ENCODE data around the gene EP400. TPM values are rescaled to one million over a fixed set of nuclear protein-coding genes. Genes with fewer than 3 reads are reported as not detected.

The EP400 gene
- total and polyA plus RNA-seq, 2 experiments from 2014 or later, result 10.3 to 12.3 TPM

GRCh38 chr12:131933387-131933786, 16.4 kb upstream of the EP400 start:
- Histone ChIP-seq H3K27me3 (no peaks in the 10 kb centered on the region), H3K79me2 (peaks cover 17% of the 10 kb centered on the region), H4K20me1 (ENCODE audit: insufficient read depth, poor library complexity, severe bottlenecking) (no peaks in the 10 kb centered on the region), H3K4me3 (no peak overlapping the region), H3K36me3 (replicated peaks; ENCODE audit: insufficient read depth, low read depth) (no peaks in the 10 kb centered on the region), H2AFZ (no peak overlapping the region), H3K27ac (no peak overlapping the region), H3K4me1 (ENCODE audit: insufficient read depth) (no peaks in the 10 kb centered on the region), H3K4me2 (no peak overlapping the region), H3K9me3 (ENCODE audit: low read depth) (no peaks in the 10 kb centered on the region), H3K9me2 (replicated peaks; ENCODE audit: insufficient read depth) (no peaks in the 10 kb centered on the region)
- WGBS (ENCODE audit: low lambda C conversion rate, missing lambda C conversion rate), result 96% methylated on average over 8 of the region's 8 CpGs
- no peak for DNase-seq (ENCODE audit: low spot score)
- TF ChIP-seq EZH2phosphoT487 (IDR thresholded peaks at IDR 0.05; ENCODE audit: low read depth, severe bottlenecking, unreplicated experiment) (no peak), CTCF (IDR thresholded peaks at IDR 0.05; ENCODE audit: poor library complexity) (no peak), EZH2 (IDR thresholded peaks at IDR 0.05; ENCODE audit: borderline replicate concordance) (no peak)

GRCh38 chr12:131934535-131934934, 15.2 kb upstream of the EP400 start:
- no peak for DNase-seq (ENCODE audit: low spot score)
- no peaks in the 10 kb centered on the region for H3K4me1 ChIP-seq (ENCODE audit: insufficient read depth)
- H3K36me3 ChIP-seq (replicated peaks; ENCODE audit: insufficient read depth, low read depth), result no peaks in the 10 kb centered on the region
- H3K4me3 ChIP-seq, result no peak overlapping the region
- H3K9me2 ChIP-seq (replicated peaks; ENCODE audit: insufficient read depth), result no peaks in the 10 kb centered on the region
- peaks cover 14% of the 10 kb centered on the region for H3K79me2 ChIP-seq
- no peaks in the 10 kb centered on the region for H3K9me3 ChIP-seq (ENCODE audit: low read depth)
- H4K20me1 ChIP-seq (ENCODE audit: insufficient read depth, poor library complexity, severe bottlenecking), result no peaks in the 10 kb centered on the region
- no peaks in the 10 kb centered on the region for H3K27me3 ChIP-seq
- H3K27ac ChIP-seq, result no peak overlapping the region
- 95% methylated on average over 11 of the region's 11 CpGs for WGBS (ENCODE audit: low lambda C conversion rate, missing lambda C conversion rate)
- no peak overlapping the region for H2AFZ ChIP-seq
- H3K4me2 ChIP-seq, result no peak overlapping the region
- TF ChIP-seq CTCF (IDR thresholded peaks at IDR 0.05; ENCODE audit: poor library complexity) (no peak), EZH2phosphoT487 (IDR thresholded peaks at IDR 0.05; ENCODE audit: low read depth, severe bottlenecking, unreplicated experiment) (no peak), EZH2 (IDR thresholded peaks at IDR 0.05; ENCODE audit: borderline replicate concordance) (no peak)

- no peaks in the 10 kb centered on the region for H4K20me1 ChIP-seq (ENCODE audit: insufficient read depth, poor library complexity, severe bottlenecking)
- H3K36me3 ChIP-seq (replicated peaks; ENCODE audit: insufficient read depth, low read depth), result no peaks in the 10 kb centered on the region
- no peak for DNase-seq (ENCODE audit: low spot score)
- H3K4me3 ChIP-seq, result no peak overlapping the region
- 82% methylated on average over 7 of the region's 7 CpGs for WGBS (ENCODE audit: low lambda C conversion rate, missing lambda C conversion rate)
- H3K9me3 ChIP-seq (ENCODE audit: low read depth), result no peaks in the 10 kb centered on the region
- H3K27me3 ChIP-seq, result no peaks in the 10 kb centered on the region
- no peak overlapping the region for H2AFZ ChIP-seq
- TF ChIP-seq EZH2 (IDR thresholded peaks at IDR 0.05; ENCODE audit: borderline replicate concordance) (no peak), EZH2phosphoT487 (IDR thresholded peaks at IDR 0.05; ENCODE audit: low read depth, severe bottlenecking, unreplicated experiment) (no peak), CTCF (IDR thresholded peaks at IDR 0.05; ENCODE audit: poor library complexity) (no peak)
- H3K79me2 ChIP-seq, result no peaks in the 10 kb centered on the region
- H3K9me2 ChIP-seq (replicated peaks; ENCODE audit: insufficient read depth), result no peaks in the 10 kb centered on the region
- no peaks in the 10 kb centered on the region for H3K4me1 ChIP-seq (ENCODE audit: insufficient read depth)
- H3K4me2 ChIP-seq, result no peak overlapping the region
- no peak overlapping the region for H3K27ac ChIP-seq
Observed at GRCh38 chr12:131938082-131938481, 11.7 kb upstream of the EP400 start.

GRCh38 chr12:131939007-131939406, 10.7 kb upstream of the EP400 start:
- Histone ChIP-seq H4K20me1 (ENCODE audit: insufficient read depth, poor library complexity, severe bottlenecking) (no peaks in the 10 kb centered on the region), H3K4me2 (no peak overlapping the region), H3K27me3 (no peaks in the 10 kb centered on the region), H3K4me1 (ENCODE audit: insufficient read depth) (no peaks in the 10 kb centered on the region), H3K9me3 (ENCODE audit: low read depth) (no peaks in the 10 kb centered on the region), H3K9me2 (replicated peaks; ENCODE audit: insufficient read depth) (no peaks in the 10 kb centered on the region), H2AFZ (no peak overlapping the region), H3K36me3 (replicated peaks; ENCODE audit: insufficient read depth, low read depth) (no peaks in the 10 kb centered on the region), H3K79me2 (no peaks in the 10 kb centered on the region), H3K4me3 (no peak overlapping the region), H3K27ac (no peak overlapping the region)
- TF ChIP-seq CTCF (IDR thresholded peaks at IDR 0.05; ENCODE audit: poor library complexity) (no peak), EZH2phosphoT487 (IDR thresholded peaks at IDR 0.05; ENCODE audit: low read depth, severe bottlenecking, unreplicated experiment) (no peak), EZH2 (IDR thresholded peaks at IDR 0.05; ENCODE audit: borderline replicate concordance) (no peak)
- DNase-seq (ENCODE audit: low spot score), result no peak
- 80% methylated on average over 16 of the region's 16 CpGs for WGBS (ENCODE audit: low lambda C conversion rate, missing lambda C conversion rate)
